Fibroblast of lung (primary cell): ENCODE measurements around the gene TIMP2. TPM values are rescaled to one million over a fixed set of nuclear protein-coding genes. Genes with fewer than 3 reads are reported as not detected.
"Not testable (repeated sequence)": the region's sequence is repeated elsewhere in the genome, so short reads cannot be mapped to it uniquely, and the experiment has no call there.

Experiments used
- DNase-seq, 2 donors: peaks; one replicate each; pipeline versions ENCODE4 v3.0.0 to v3.0.0-alpha.2; 2010; ENCODE audit warnings: low read depth in 2 of 2
- H2AFZ ChIP-seq: 2 replicates; pipeline ENCODE4 v1.5.1; 2012; ENCODE audit warnings: low read length, control low read depth, inconsistent platforms
- H3K27ac ChIP-seq: 2 replicates; pipeline ENCODE4 v1.5.1; 2011; ENCODE audit warnings: low read length, control low read depth; ENCODE audit not compliant: insufficient read depth
- H3K27me3 ChIP-seq: 2 replicates; pipeline ENCODE4 v1.5.1; 2011; ENCODE audit warnings: mild to moderate bottlenecking, low read length; ENCODE audit not compliant: control insufficient read depth, insufficient read depth
- H3K36me3 ChIP-seq: 2 replicates; pipeline ENCODE4 v1.5.1; 2011; ENCODE audit warnings: low read length; ENCODE audit not compliant: control insufficient read depth, insufficient read depth
- H3K4me1 ChIP-seq: 2 replicates; pipeline ENCODE4 v1.5.1; 2011; ENCODE audit warnings: low read length; ENCODE audit not compliant: control insufficient read depth, insufficient read depth; ENCODE audit errors: extremely low read depth
- H3K4me2 ChIP-seq: 2 replicates; pipeline ENCODE4 v1.5.1; 2011; ENCODE audit warnings: low read length, control low read depth; ENCODE audit not compliant: insufficient read depth; ENCODE audit errors: extremely low read depth
- H3K4me3 ChIP-seq, 4 experiments: fragments of 200-600 bp in 1 of 4; sonication (generic) in 1 of 4; replicated peaks in 1 of 4; 2 replicates each; pipeline ENCODE4 v1.5.1; 2011 to 2016; ENCODE audit warnings: low read length in 4 of 4, low read depth in 3 of 4, mild to moderate bottlenecking in 3 of 4, control low read depth in 2 of 4, inconsistent platforms in 1 of 4, mixed read lengths in 1 of 4; ENCODE audit not compliant: insufficient read depth in 1 of 4; ENCODE audit errors: control extremely low read depth in 1 of 4
- H3K79me2 ChIP-seq: 2 replicates; pipeline ENCODE4 v1.5.1; 2012; ENCODE audit warnings: mild to moderate bottlenecking, low read length, inconsistent platforms; ENCODE audit not compliant: control insufficient read depth, insufficient read depth
- H3K9ac ChIP-seq: 2 replicates; pipeline ENCODE4 v1.5.1; 2011; ENCODE audit warnings: mild to moderate bottlenecking, low read length, control low read depth; ENCODE audit not compliant: insufficient read depth
- H3K9me3 ChIP-seq: 2 replicates; pipeline ENCODE4 v1.5.1; 2012; ENCODE audit warnings: low read depth, low read length; ENCODE audit not compliant: control insufficient read depth, insufficient read depth
- H4K20me1 ChIP-seq: 2 replicates; pipeline ENCODE4 v1.5.1; 2011; ENCODE audit warnings: low read length; ENCODE audit not compliant: control insufficient read depth, insufficient read depth; ENCODE audit errors: extremely low read depth
- CTCF ChIP-seq, 2 donors: IDR thresholded peaks in 1 of 2; conservative IDR thresholded peaks in 1 of 2; 1 replicate in 1 of 2; 2 replicates in 1 of 2; pipeline ENCODE4 v1.5.1; 2011 to 2012; ENCODE audit warnings: low read length in 2 of 2, control low read depth in 1 of 2, inconsistent platforms in 1 of 2, low read depth in 1 of 2, mild to moderate bottlenecking in 1 of 2
- EZH2 ChIP-seq: IDR thresholded peaks from 2 replicates; pipeline ENCODE4 v1.5.1; 2012; ENCODE audit warnings: low read length, control low read depth, mild to moderate bottlenecking; ENCODE audit errors: missing control alignments
- polyA plus RNA-seq, 2 donors: library from polyadenylated mRNA; depleted of rRNA in 1 of 2; stranded (reverse) in 1 of 2; unstranded in 1 of 2; fragments of >200 nt; gene quantifications; 2 replicates each; pipeline ENCODE4 v1.2.1, GENCODE V29; 2011 to 2012; ENCODE audit warnings: missing spikeins in 1 of 2
- total RNA-seq: library from RNA; depleted of rRNA; stranded (reverse); fragments of >200 nt; gene quantifications from 2 replicates; pipeline ENCODE4 v1.2.1, GENCODE V29; 2014

TIMP2 gene
- total and polyA plus RNA-seq, 2 donors (not counting 1 experiment from before 2014, with no cell fraction given), result 155 to 745 TPM

GRCh38 chr17:78946631-78947030 is 21.4 kb upstream of the TIMP2 start:
- no peaks in the 10 kb centered on the region for H3K36me3 ChIP-seq
- no peak for DNase-seq

GRCh38 chr17:78946131-78946530 is 20.9 kb upstream of the TIMP2 start:
- DNase-seq, result no peak
- Histone ChIP-seq H3K9me3 (peaks cover 1% of the 10 kb centered on the region), H3K27ac (no peak overlapping the region)

More at GRCh38 chr17:78946631-78947030, 21.4 kb upstream of the TIMP2 start:
- Histone ChIP-seq H3K4me2 (no peak overlapping the region), H3K4me1 (no peaks in the 10 kb centered on the region), H3K27ac (no peak overlapping the region), H3K9me3 (peaks cover 1% of the 10 kb centered on the region), H3K9ac (no peak overlapping the region), H4K20me1 (no peaks in the 10 kb centered on the region), H3K79me2 (no peaks in the 10 kb centered on the region), H2AFZ (no peak overlapping the region), H3K4me3 (no peak overlapping the region), H3K27me3 (peaks cover 7% of the 10 kb centered on the region)
- TF ChIP-seq EZH2 (no peak), CTCF (conservative IDR thresholded peaks at IDR 0.05 in 1 of 2, IDR thresholded peaks at IDR 0.05 in 1 of 2; ENCODE audit: low read depth in 1 of 2, low read length in 2 of 2) (no peak)

GRCh38 chr17:78945455-78945854 is 20.3 kb upstream of the TIMP2 start:
- H3K4me1 ChIP-seq, H3K9me3 ChIP-seq, H3K36me3 ChIP-seq, H3K27me3 ChIP-seq, H3K9ac ChIP-seq, H2AFZ ChIP-seq, H3K4me3 ChIP-seq, H3K27ac ChIP-seq, H3K79me2 ChIP-seq, H4K20me1 ChIP-seq, H3K4me2 ChIP-seq, DNase-seq: not testable (repeated sequence)

More at GRCh38 chr17:78946131-78946530, 20.9 kb upstream of the TIMP2 start:
- Histone ChIP-seq H3K9ac (no peak overlapping the region), H4K20me1 (no peaks in the 10 kb centered on the region), H3K4me3 (no peak overlapping the region), H3K79me2 (no peaks in the 10 kb centered on the region), H3K4me2 (no peak overlapping the region), H2AFZ (no peak overlapping the region), H3K4me1 (no peaks in the 10 kb centered on the region), H3K36me3 (no peaks in the 10 kb centered on the region), H3K27me3 (peaks cover 7% of the 10 kb centered on the region)
- TF ChIP-seq CTCF (conservative IDR thresholded peaks at IDR 0.05 in 1 of 2, IDR thresholded peaks at IDR 0.05 in 1 of 2; ENCODE audit: low read depth in 1 of 2, low read length in 2 of 2), result no peak
- no peak for TF ChIP-seq EZH2
